Activated naive CD4-positive, alpha-beta T cell treated with anti-CD3 and anti-CD28 coated beads, Interleukin-2, amount 50 U/mL, for 72 hours (primary cell): ENCODE measurements around the gene ALDH1A3. TPM values are rescaled to one million over a fixed set of nuclear protein-coding genes. Genes with fewer than 3 reads are reported as not detected.
A peak's percentile ranks its signal among the peaks of the same experiment; 100 is the strongest.

Source experiments
- ATAC-seq, 2 donors: fragments of 150-1000 bp; cut with Tn5 transposase; 2 replicates each; pipeline ENCODE4 v1.10.0; 2021; ENCODE audit warnings: mild to moderate bottlenecking in 2 of 2, moderate library complexity in 2 of 2
- DNase-seq, 2 donors: peaks; one replicate each; pipeline ENCODE4 v3.0.0; 2021 to 2022; ENCODE audit warnings: low spot score in 2 of 2
- H3K27ac Mint-ChIP-seq, 2 donors: one replicate each; pipeline ENCODE4 v1.8.0; 2022; ENCODE audit warnings: mild to moderate bottlenecking in 2 of 2, mixed read lengths in 2 of 2
- H3K36me3 Mint-ChIP-seq, 2 donors: one replicate each; pipeline ENCODE4 v1.8.0; 2022; ENCODE audit warnings: mixed read lengths in 2 of 2
- H3K9me3 Mint-ChIP-seq, 2 donors: one replicate each; pipeline ENCODE4 v1.8.0; 2022; ENCODE audit warnings: mixed read lengths in 2 of 2
- total RNA-seq, 2 donors: library from RNA; stranded (reverse); gene quantifications; one replicate each; pipeline ENCODE4 v1.2.3, GENCODE V29; 2022

Gene ALDH1A3
- total RNA-seq, 2 donors from 2014 or later = not detected

- Mint-ChIP-seq H3K9me3 (peaks cover 0 to 4% of the 10 kb centered on the region in 2 donors), H3K27ac (no peak overlapping the region), H3K36me3 (peaks cover 0 to 5% of the 10 kb centered on the region in 2 donors)
- ATAC-seq = no peak
- DNase-seq = no peak
These were observed 29.9 kb downstream of the ALDH1A3 start for GRCh38 chr15:100909565-100909964.

- Mint-ChIP-seq H3K27ac (no peak overlapping the region), H3K36me3 (peaks cover 0 to 5% of the 10 kb centered on the region in 2 donors)
These were observed 30.6 kb downstream of the ALDH1A3 start for GRCh38 chr15:100909989-100910955.

GRCh38 chr15:100911086-100911485, 31.5 kb downstream of the ALDH1A3 start:
- no peak overlapping the region for H3K27ac Mint-ChIP-seq
- H3K36me3 Mint-ChIP-seq = peaks cover 0 to 5% of the 10 kb centered on the region in 2 donors

More at GRCh38 chr15:100909989-100910955, 30.6 kb downstream of the ALDH1A3 start:
- ATAC-seq = no peak
- peaks cover 0 to 4% of the 10 kb centered on the region in 2 donors for H3K9me3 Mint-ChIP-seq
- DNase-seq = no peak

DNA sequence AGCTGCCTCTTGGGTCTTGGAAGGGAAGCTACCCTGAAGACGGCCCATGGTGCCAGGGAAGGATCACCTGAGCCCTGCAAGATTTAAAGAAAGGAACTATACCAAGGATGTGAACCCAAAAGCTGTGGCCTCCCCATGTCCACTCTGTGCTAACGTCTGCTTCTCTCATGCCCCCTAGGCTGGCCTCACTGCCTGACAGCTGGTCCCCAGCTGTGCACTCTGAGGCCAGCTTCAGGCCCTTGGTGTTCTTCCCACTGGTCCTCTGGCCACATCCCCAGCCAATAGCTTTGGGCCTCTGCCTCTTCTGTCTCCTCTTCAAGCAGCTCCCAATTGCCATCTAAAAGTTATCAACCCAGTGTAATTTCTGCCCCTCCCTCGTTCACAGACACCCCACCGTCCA, 34.3 kb downstream of the ALDH1A3 start:
- peaks cover 0 to 5% of the 10 kb centered on the region in 2 donors for H3K36me3 Mint-ChIP-seq
- H3K27ac Mint-ChIP-seq = no peak overlapping the region
- DNase-seq = no peak
- ATAC-seq = no peak
- H3K9me3 Mint-ChIP-seq = peaks cover 0 to 4% of the 10 kb centered on the region in 2 donors

More at GRCh38 chr15:100911086-100911485, 31.5 kb downstream of the ALDH1A3 start:
- ATAC-seq = no peak
- peaks cover 0 to 4% of the 10 kb centered on the region in 2 donors for H3K9me3 Mint-ChIP-seq
- no peak for DNase-seq

DNA sequence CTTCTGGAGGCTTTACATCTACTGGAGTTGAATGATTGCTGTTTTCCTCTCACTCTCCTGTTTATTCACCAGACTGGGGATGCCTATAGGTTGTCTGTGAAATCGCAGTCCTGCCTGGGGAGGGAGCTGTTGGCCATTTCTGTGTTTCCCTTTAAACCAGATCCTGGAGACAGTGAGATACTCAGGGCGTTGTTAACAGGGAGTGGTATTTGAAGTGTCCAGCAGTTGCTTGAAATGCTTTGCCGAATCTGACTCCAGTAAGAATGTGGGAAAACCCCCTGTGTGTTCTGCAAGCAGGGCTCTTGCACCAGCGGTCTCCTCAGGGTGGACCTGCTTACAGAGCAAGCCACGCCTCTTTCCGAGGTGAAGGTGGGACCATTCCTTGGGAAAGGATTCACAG, 35.2 kb downstream of the ALDH1A3 start:
- ATAC-seq = no peak
- DNase-seq = no peak
- Mint-ChIP-seq H3K9me3 (peaks cover 0 to 4% of the 10 kb centered on the region in 2 donors), H3K36me3 (peaks cover 0 to 5% of the 10 kb centered on the region in 2 donors), H3K27ac (no peak overlapping the region)

DNA sequence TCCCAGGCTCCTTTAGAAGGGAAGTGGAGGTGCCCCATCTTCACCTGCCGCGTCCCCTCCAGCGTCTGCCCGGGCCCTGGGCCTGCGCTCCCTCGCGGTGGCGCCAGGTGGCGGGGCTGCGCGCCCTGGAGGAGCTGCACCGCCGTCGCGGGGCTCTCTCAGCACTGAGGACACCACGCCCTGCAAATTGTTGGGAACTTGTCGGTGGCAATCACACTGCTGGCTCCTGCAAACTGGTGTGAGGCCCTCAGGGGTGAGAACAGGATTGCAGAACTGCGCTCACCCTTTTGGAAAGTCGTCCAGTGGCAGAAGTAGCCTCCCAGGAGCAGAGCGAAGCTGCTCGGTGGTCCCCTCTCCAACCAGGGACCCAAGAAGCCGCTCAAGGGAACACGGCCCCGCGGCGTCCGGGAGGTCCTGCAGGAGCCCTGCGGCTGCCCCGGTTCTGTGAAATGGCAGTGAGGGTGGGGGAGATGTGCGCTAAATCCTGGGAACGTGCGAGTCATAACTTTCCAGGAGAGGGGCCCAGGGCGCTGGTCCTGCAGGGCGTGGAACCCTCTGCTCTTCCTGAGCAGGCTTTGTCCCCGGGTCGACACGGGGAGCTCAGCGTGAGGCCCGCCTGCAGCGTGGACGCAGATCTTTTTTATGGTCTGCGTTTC, 38.5 kb downstream of the ALDH1A3 start:
- DNase-seq (peak in 1 of 2 donors; percentile 87), ATAC-seq (peak; percentile 91 to 92)
- peaks cover 0 to 4% of the 10 kb centered on the region in 2 donors for H3K9me3 Mint-ChIP-seq
- no peak overlapping the region for H3K27ac Mint-ChIP-seq
- H3K36me3 Mint-ChIP-seq = peaks cover 0 to 5% of the 10 kb centered on the region in 2 donors

- Mint-ChIP-seq H3K36me3 (no peaks in the 10 kb centered on the region), H3K27ac (no peak within 1 kb of the TSS), H3K9me3 (no peaks in the 10 kb centered on the region)
- ATAC-seq = peak; percentile 41 to 42
- DNase-seq = peak in 1 of 2 donors; percentile 39
These were observed 39.3 kb downstream of the ALDH1A3 start, which contains the start of gene LRRK1 for GRCh38 chr15:100918690-100919480. Gene LRRK1 (plus strand): TSS chr15:100919357. CDS start chr15:100924633, 5,276 bp downstream.

DNA sequence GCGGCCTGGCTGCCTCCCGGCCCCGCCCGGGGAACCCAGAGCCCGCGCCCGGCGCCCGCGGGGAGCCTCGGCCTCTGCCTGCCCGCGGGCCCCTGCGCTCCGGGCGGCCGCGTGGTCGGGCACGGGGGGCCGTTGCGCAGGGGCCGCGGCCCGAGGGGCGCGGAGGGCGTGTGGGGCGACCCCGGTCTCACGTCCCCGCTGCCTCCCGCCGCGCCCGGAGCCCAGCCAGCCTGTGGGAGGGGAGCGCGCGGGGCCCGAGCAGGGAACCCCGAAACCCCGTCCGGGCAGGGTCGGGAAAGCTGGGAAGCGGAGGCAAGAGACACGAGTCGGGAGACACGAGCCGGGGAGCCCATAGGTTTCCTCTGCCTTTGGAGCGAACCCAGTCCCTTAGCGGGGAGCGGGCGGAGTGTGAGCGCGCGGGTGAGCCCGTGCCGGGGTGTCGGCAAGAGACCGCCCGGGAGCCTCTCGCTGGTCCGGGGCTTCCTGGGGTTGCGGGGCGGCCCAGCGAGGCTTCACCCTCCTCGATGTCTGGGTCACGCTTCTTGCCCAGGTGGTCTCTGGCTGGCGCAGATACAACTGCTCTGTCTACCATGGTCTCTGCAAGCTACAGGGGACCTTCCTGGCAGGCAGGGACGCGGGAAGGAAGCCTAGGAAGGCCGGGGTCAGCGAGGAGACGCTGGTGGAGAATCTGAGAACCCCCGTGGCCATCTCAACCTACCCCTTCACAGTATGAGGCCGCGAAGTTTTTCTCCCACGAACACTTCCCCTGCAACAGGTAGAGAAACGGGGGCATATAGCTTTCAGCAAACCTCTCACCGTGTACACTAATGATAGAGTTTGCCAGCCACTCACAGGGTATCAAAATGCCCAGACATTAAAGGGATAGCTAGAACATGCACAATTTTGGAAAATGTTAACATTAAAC, 40.1 kb downstream of the ALDH1A3 start:
- no peaks in the 10 kb centered on the region for H3K36me3 Mint-ChIP-seq
- ATAC-seq (peak; percentile 30 to 47), DNase-seq (peak in 1 of 2 donors; percentile 27)
- H3K27ac Mint-ChIP-seq = no peak overlapping the region
- H3K9me3 Mint-ChIP-seq = no peaks in the 10 kb centered on the region

DNA sequence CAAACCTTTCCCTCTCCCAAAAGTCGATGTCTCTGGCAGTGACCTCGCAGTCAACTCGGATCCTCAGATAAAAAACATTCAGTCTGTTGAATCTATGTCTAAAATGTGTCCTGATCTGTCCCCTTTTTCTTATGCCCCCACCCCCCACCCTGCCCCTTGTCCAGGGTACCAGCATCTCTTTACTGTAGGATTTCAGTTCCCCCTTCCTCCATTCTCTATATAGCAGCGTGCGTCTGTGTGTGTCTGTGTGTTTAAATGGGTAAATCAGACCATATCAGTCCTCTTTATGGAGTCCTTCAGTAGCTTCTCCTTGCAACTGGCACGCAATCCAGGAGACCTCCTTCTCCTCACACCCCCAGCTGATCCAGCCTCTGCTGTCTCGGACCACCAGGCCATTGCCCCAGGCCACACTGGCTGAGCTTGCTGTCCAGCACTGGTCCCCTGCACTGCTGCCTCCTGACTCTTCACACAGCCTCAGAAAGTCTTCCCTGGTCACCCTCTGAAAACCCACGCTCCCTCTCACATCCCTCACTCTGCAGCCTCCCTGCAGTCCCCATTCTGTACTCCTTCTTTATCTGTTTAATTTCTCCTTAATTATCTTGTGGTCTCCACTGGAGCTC, 41.0 kb downstream of the ALDH1A3 start:
- H3K9me3 Mint-ChIP-seq = no peaks in the 10 kb centered on the region
- H3K36me3 Mint-ChIP-seq = no peaks in the 10 kb centered on the region
- no peak for ATAC-seq
- DNase-seq = no peak
- H3K27ac Mint-ChIP-seq = no peak overlapping the region

GRCh38 chr15:100922192-100923040, 42.8 kb downstream of the ALDH1A3 start:
- DNase-seq = no peak
- no peak for ATAC-seq
- H3K9me3 Mint-ChIP-seq = no peaks in the 10 kb centered on the region
- no peak overlapping the region for H3K27ac Mint-ChIP-seq
- no peaks in the 10 kb centered on the region for H3K36me3 Mint-ChIP-seq

DNA sequence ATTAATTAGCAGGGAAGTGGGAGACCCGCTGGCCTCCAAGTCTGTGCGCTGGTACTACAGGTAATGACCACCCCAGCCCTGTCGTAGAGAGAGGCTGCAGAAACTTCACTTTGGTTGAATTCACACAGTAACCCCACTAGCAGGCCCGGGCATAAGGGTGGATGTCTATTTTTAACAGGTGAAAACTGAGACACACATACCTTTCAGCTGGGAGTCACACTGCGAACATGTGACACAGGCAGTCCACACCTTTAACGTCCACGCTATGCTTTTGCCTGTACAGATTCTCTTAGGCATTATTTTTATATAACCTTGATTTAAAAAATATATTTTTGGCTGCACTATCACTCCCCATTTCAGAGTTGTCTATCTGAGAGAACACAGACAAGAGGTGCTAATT, 43.4 kb downstream of the ALDH1A3 start:
- DNase-seq (no peak), ATAC-seq (no peak)
- H3K9me3 Mint-ChIP-seq = no peaks in the 10 kb centered on the region
- no peaks in the 10 kb centered on the region for H3K36me3 Mint-ChIP-seq
- no peak overlapping the region for H3K27ac Mint-ChIP-seq

DNA sequence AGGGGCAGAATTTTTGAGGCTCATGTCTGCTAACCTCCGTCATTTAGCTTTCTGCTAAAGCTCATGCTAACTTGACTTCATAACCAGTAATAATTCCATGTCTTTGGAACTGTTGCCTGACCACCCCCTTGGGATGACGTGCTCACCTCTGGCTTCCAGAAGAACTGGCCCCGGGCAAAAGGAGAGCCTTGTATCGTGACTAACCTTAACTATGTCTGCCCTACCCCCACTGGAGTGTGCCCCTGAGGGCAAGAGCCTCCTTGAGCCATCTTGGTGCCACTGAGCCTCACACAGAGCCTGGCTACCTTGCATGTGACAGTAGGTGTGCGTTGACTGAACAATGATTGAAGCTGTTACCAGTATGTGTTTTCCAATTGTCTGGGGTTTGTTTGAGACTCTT, 44.3 kb downstream of the ALDH1A3 start:
- H3K9me3 Mint-ChIP-seq = no peaks in the 10 kb centered on the region
- no peak for DNase-seq
- no peaks in the 10 kb centered on the region for H3K36me3 Mint-ChIP-seq
- ATAC-seq = no peak
- H3K27ac Mint-ChIP-seq = no peak overlapping the region

DNA sequence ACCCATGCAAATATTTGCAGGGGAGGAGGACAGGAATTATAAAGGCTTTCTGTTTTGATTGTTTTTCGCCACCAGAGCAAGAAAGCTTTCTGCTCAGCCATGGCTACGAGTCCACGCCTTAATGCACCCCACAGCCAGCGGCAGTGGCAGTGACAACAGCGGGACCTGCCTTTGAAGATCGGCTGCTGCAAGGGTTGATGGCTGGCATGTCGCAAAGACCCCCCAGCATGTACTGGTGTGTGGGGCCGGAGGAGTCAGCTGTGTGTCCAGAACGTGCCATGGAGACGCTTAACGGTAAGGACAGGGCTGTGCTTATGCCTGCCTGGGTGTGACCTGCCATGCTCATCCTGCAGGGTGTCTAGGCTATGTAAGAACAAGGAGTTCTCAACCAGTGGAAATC, 44.8 kb downstream of the ALDH1A3 start:
- Mint-ChIP-seq H3K9me3 (no peaks in the 10 kb centered on the region), H3K27ac (no peak overlapping the region), H3K36me3 (no peaks in the 10 kb centered on the region)
- ATAC-seq (no peak), DNase-seq (no peak)

- ATAC-seq (no peak), DNase-seq (no peak)
- Mint-ChIP-seq H3K9me3 (no peaks in the 10 kb centered on the region), H3K27ac (no peak overlapping the region), H3K36me3 (no peaks in the 10 kb centered on the region)
These were observed 45.8 kb downstream of the ALDH1A3 start for GRCh38 chr15:100925480-100925879.
